Measurements from ENCODE around the gene NLK. TPM values are rescaled to one million over a fixed set of nuclear protein-coding genes. Genes with fewer than 3 reads are reported as not detected.

NLK gene
- total RNA-seq, 1 experiment from 2014 or later = 31.8 TPM

DNA sequence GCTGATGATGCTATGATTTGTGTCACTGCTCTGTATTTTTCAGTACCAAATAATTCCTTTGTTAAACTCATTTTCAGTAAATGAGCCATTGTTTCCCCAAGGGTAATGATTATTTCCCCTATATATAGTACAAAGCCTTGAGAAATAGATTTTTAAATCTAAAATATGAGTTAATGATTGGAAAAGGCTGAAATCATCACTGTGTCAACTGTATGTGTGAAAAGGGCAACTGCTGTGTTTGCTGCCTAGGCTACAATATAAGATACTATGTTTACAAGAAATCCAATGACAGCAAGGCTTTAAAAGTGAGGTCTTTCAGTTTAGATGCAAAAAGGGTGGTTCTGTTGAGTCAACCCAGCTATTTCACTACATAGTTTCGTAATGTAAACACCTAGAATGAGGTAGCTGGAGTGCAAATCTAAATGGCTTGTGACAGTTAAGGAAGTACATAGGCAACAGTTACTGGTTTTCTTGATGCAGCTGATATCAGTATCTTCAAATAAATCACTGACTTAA lies 15.3 kb downstream of the NLK start:
- Histone ChIP-seq H3K79me1 (ENCODE audit: insufficient read depth, low read depth, low read length, poor library complexity, severe bottlenecking) (peaks cover 11% of the 10 kb centered on the region), H3K56ac (ENCODE audit: insufficient read length, low read depth, low read length) (no peak overlapping the region), H3K27me3 (ENCODE audit: insufficient read depth, low read length) (no peaks in the 10 kb centered on the region), H2AK5ac (ENCODE audit: insufficient read length, low read length) (no peak overlapping the region), H3K18ac (ENCODE audit: insufficient read length, low read depth, low read length) (no peak overlapping the region), H4K20me1 (ENCODE audit: control insufficient read depth, insufficient read depth, insufficient read length) (no peaks in the 10 kb centered on the region), H3K23ac (ENCODE audit: insufficient read length, low read depth, low read length) (no peak overlapping the region), H2BK20ac (ENCODE audit: low read depth, low read length, poor library complexity, severe bottlenecking) (no peak overlapping the region), H2BK120ac (ENCODE audit: low read depth, low read length, poor library complexity, severe bottlenecking) (no peak overlapping the region), H3K27ac (ENCODE audit: insufficient read length, low read depth, low read length) (no peak overlapping the region), H3K23me2 (ENCODE audit: insufficient read length, low read depth, low read length, poor library complexity, severe bottlenecking) (no peaks in the 10 kb centered on the region), H2BK5ac (ENCODE audit: insufficient read length, low read length) (no peak overlapping the region), H4K91ac (ENCODE audit: insufficient read length, low read depth, low read length) (no peak overlapping the region), H3K79me2 (ENCODE audit: insufficient read depth, low read length) (peaks cover 25% of the 10 kb centered on the region; the same call in 1 of the 2 replicates), H3T11ph (ENCODE audit: low read length) (no peak overlapping the region), H4K5ac (ENCODE audit: insufficient read length, low read depth, low read length) (no peak overlapping the region), H3K9ac (ENCODE audit: extremely low read depth, insufficient read length, low read length) (no peak overlapping the region), H3K4me2 (ENCODE audit: insufficient read depth, insufficient read length, low read length) (no peak overlapping the region), H2BK12ac (ENCODE audit: insufficient read length, low read depth, low read length) (no peak overlapping the region), H3K9me3 (ENCODE audit: control insufficient read depth, low read depth, low read length) (no peaks in the 10 kb centered on the region), H3K4ac (ENCODE audit: low read depth, low read length) (no peak overlapping the region), H3K4me1 (ENCODE audit: insufficient read depth, low read length) (peaks cover 8% of the 10 kb centered on the region), H2AFZ (ENCODE audit: low read length) (no peak overlapping the region), H4K8ac (replicated peaks; ENCODE audit: insufficient read length, low read depth, low read length) (no peak overlapping the region), H2BK15ac (ENCODE audit: low read depth, low read length) (no peak overlapping the region), H3K14ac (ENCODE audit: insufficient read depth, low read length) (no peak overlapping the region)
- WGBS (ENCODE audit: extremely low coverage, insufficient read length, low lambda C conversion rate) = no CpG with 5 or more reads among the region's 1 CpG
- H3K27me3 Mint-ChIP-seq (ENCODE audit: low read depth) = no peaks in the 10 kb centered on the region
- no peaks in the 10 kb centered on the region for H3K36me3 Mint-ChIP-seq (ENCODE audit: insufficient read depth in 1 of 3, low read depth in 3 of 3)
- H3K4me1 Mint-ChIP-seq = peaks cover 33 to 45% of the 10 kb centered on the region in 2 experiments
- H3K4me3 Mint-ChIP-seq = no peak overlapping the region
- TF ChIP-seq, protein P1, sequence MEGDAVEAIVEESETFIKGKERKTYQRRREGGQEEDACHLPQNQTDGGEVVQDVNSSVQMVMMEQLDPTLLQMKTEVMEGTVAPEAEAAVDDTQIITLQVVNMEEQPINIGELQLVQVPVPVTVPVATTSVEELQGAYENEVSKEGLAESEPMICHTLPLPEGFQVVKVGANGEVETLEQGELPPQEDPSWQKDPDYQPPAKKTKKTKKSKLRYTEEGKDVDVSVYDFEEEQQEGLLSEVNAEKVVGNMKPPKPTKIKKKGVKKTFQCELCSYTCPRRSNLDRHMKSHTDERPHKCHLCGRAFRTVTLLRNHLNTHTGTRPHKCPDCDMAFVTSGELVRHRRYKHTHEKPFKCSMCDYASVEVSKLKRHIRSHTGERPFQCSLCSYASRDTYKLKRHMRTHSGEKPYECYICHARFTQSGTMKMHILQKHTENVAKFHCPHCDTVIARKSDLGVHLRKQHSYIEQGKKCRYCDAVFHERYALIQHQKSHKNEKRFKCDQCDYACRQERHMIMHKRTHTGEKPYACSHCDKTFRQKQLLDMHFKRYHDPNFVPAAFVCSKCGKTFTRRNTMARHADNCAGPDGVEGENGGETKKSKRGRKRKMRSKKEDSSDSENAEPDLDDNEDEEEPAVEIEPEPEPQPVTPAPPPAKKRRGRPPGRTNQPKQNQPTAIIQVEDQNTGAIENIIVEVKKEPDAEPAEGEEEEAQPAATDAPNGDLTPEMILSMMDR (conservative IDR thresholded peaks at IDR 0.05) = no peak
- H3K9me3 Mint-ChIP-seq = no peaks in the 10 kb centered on the region
- no peak overlapping the region for H3K27ac Mint-ChIP-seq
- no peak for DNase-seq

All from H9 (cell line).